HG03378 (cell line): ENCODE results near the gene DEFB131A.
"Not testable (repeated sequence)": the region's sequence is repeated elsewhere in the genome, so short reads cannot be mapped to it uniquely, and the experiment has no call there.

Source experiments
- ATAC-seq: cut with Tn5 transposase; IDR thresholded peaks from one replicate; pipeline ENCODE4 v1.9.1; 2021; ENCODE audit warnings: mild to moderate bottlenecking, moderate library complexity; ENCODE audit not compliant: unreplicated experiment

Gene DEFB131A

DNA sequence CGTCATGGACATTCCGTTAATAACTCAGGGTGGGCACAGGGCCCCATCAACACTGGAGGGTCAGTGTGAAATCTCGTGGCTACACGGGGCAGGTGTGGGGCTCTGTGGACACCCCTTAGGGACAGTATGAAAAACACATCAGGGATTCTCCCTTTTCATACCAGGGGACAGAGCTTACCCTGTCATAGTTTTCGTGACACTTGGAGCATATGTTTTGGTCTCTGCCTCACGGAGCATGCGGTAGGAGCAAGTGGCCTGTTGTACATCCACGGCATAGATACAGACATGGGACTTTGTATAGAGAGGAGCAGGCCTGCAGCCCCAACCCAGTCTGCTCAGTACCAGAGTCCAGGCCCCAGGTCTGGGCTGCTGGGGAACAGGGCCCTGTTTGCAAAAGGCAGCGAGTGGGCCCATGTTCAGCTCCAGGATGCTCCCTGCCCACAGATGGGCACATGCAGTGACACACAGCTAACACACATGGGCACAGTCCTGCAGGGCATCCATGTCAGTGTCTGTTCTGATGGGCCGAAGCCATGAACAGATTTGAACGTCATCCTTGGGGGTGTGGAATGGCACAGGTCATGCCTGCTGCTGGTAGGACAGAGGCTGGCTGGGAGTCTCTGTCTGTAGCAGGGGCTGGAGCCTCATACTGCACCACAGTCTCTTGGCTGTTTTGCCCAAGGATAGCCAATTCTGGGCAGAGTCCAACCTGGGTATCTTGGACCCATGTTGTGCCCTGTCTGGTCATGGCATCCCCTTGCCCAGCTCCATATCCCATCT lies 50.2 kb downstream of the DEFB131A start:
- ATAC-seq: not testable (repeated sequence)

DNA sequence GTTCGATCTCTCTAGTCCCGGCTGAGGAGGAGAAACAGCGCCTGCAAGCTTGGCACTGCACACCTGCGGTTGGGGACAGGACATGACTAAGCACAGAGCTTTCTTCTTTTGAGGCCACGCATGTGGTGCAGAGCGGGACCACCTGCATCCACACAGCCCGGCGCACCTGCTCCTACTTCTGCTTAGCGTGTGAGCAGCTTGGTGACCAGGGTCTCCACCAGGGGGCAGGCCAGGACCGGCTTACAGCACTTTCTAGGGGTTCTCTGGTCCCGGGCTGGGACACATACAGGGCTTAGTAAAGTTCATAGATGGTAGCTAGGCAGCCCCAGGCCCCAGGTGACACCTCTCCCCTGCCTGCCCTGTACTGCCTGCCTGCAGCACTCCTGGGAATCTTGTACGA lies 51.2 kb downstream of the DEFB131A start:
- not testable (repeated sequence) for ATAC-seq

DNA sequence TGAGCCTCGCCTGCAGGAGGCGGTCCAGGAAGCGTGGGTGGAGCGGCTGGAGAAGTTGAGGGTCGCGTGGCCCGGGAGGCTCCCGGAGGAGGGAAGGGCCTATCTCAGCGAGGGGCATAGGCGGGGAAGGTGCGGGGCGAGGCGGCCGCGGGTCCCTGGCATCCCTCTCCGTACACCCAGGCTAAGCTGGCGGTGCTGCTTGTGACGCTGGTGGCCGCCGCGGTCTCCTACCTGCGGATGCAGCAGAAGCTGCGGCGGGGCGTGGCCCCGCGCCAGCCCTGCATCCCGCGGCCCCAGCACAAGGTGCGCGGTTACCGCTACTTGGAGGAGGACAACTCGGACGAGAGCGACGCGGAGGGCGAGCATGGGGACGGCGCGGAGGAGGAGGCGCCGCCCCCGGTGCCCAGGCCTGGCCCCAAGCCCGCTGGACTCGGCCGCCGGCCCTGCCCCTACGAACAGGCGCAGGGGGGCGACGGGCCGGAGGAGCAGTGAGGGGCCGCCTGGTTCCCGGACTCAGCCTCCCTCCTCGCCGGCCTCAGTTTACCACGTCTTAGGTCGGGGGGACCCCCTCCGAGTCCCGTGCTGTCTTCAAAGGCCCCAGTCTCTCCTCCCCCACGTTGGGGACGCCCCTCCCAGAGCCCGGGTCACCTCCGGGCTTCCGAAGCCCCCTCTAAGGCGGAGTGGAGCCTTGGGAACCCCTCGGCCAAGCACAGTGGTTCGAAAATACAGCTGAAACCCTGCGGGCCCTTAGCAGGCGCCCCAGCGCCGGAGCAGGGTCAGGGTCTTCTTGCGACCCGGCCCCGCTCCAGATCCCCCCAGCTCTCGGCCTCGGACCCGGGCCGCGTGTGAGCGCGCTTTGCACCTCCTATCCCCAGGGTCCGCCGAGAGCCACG lies 53.6 kb downstream of the DEFB131A start:
- ATAC-seq: not testable (repeated sequence)

DNA sequence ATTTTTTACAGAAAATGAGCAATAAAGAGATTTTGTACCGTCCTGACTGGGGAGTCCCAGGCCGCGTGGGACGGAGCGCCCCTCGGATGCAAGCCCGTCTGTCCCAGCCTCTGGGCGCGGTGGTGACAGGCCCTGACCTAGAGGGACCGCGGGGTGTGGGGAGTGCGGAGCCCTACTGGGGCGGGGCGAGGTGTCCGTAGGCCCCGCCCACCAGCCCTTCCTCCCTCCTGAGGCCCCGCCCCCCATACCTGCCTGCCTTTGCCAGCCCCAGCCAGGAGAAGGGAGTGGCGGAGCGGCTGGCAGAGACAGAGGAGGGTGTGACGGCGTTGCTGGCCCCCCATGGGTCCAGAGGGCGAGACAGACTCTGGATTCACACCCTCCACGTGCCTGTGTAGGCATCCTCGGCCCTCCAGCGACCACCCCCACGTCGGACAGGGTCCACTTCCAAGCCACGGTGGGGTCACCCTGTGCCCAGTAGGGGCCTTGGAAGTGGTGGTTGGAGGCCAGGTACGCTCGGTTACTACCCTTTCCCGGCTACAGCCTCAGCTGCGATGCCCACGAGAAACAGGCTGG lies 54.3 kb downstream of the DEFB131A start:
- not testable (repeated sequence) for ATAC-seq

DNA sequence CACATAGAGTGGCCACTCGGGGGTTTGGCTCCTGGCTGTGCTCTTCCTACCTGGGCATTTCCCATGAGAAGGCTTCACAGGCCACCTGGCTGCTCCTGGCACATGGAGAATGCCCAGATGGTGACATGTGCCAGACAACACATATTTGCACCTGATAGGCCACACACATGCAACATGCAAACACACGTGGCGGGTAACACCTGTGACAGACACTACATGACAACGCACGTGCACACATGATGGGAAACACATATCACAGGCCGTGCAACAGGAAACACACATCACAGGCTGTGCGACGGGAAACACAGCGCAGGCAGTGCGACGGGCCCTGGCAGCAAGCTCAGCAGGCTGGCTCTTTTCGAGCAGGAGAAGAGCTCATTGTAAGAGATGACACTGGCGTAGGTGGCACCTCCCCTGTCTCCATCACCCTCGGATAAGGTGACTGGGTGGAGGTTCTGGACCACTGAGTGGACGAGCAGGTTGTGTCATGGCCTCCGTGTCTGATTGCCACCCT lies 55.8 kb downstream of the DEFB131A start:
- not testable (repeated sequence) for ATAC-seq
